NCI-H1436 treated with DMSO at 0.1 percent for 48 hours (cell line): ENCODE results near the gene SECISBP2.
"Not testable (repeated sequence)": the region's sequence is repeated elsewhere in the genome, so short reads cannot be mapped to it uniquely, and the experiment has no call there.

Source experiments
- DNase-seq: peaks from one replicate; lab custom pipeline; 2025; lab: John Stamatoyannopoulos, UW

Gene SECISBP2

GRCh38 chr9:89310475-89311345 lies 7.6 kb upstream of the SECISBP2 start, which contains the start of gene CKS2:
CKS2 (plus strand) TSS chr9:89311195; CDS start chr9:89311293, 98 bp downstream.
- DNase-seq = peak; percentile 98

- DNase-seq = no peak
Measured at GRCh38 chr9:89311346-89312221, 6.7 kb upstream of the SECISBP2 start.

DNA sequence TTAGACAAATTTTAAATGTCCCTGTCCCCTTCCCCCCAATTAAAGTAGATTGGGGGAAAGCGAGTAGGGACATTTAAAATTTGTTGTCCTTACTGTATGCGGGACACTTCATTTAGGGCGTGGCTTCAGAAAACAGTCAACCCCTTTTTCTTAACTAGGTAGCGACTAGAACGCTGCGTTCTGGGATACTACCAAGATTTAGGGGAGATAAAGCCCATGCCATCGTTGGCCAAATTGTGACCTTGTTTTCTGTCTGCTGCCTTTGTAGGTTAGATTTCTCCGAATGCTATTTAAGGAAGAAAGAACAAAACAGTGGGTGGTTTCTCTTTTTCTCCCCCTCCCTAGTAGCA lies 6.1 kb upstream of the SECISBP2 start:
- DNase-seq = no peak

- no peak for DNase-seq
Measured at GRCh38 chr9:89313842-89314241, 4.5 kb upstream of the SECISBP2 start.

DNA sequence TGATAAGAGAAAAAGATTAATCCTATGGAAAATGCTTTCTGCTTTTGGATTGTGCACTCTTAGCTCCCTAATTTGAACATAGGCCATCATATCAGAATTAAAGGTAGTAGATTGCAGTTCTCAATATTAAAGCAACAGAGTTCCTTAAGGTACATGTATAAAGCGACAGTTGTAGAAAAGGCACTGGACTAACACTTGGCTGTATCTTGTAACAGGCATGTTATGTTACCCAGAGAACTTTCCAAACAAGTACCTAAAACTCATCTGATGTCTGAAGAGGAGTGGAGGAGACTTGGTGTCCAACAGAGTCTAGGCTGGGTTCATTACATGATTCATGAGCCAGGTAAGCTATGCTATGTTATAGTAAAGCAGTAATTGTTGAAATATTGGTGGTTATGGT lies 3.3 kb upstream of the SECISBP2 start:
- DNase-seq = no peak

- DNase-seq = no peak
Measured at GRCh38 chr9:89315482-89315881, 2.8 kb upstream of the SECISBP2 start.

- DNase-seq = no peak
Measured at GRCh38 chr9:89317282-89317681, 1.0 kb upstream of the SECISBP2 start.

- DNase-seq = no peak
Measured at GRCh38 chr9:89319015-89319905, 960 bp downstream of the SECISBP2 start.

GRCh38 chr9:89323390-89323789 lies 5.1 kb downstream of the SECISBP2 start:
- no peak for DNase-seq

GRCh38 chr9:89325733-89326132 lies 7.4 kb downstream of the SECISBP2 start:
- no peak for DNase-seq

DNA sequence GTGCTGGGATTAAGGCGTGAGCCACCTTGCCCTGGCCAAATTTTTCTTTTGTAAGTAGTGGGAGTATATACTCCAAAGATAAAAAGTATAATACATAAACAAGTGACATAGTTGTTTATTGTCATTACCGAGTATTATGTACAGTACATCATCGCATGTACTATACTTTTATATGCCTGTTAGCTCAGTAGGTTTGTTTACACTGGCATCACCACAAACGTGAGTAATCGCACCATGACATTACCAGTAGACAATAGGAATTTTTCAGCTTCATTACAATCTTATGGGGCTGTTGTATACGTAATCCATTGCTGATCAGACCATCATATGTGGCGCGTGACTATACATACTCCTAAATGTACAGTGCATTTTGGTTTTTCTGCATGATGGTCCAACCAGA lies 9.8 kb downstream of the SECISBP2 start:
- DNase-seq = no peak

- no peak for DNase-seq
Measured at GRCh38 chr9:89329917-89330316, 11.6 kb downstream of the SECISBP2 start.

DNA sequence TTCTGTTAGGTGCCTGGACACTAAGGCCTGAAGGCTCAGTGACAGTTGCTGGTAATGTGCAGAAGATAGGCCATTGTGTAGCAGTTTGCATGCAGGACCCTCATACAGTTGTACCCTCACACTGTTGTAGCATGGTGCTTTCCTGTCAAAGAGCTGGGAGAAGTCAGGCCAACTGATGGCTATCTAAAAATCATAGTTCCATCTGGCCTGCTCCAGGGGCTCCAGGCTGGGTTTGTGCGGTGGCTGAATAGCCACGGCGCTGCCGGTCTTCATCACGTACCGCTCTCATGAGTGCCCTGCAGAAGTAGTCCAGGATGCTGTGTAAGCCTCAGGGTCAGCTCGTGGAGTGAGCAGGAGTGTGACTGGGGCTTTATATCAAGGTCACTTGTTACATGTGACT lies 12.2 kb downstream of the SECISBP2 start:
- no peak for DNase-seq

GRCh38 chr9:89339807-89340206 lies 21.5 kb downstream of the SECISBP2 start:
- DNase-seq = no peak

DNA sequence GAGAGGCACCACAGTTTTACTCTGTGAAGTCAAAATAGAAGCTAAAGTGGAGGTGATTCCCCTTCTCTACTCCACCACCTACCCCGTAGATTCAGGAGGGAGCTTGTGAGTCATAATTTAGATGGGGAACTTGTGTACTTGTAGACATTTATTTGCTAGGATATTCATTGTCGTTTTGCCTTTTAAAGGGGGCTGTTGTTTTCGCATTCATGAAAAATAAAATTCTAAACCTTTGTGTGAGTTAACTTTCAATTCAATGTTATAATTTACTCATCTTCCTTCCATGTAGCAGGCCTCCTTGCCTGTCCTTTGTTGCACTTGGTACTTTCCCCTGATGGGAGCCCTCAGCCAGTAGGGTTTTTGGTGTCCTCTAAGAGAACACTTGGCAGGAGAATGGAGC lies 22.0 kb downstream of the SECISBP2 start:
- no peak for DNase-seq

- DNase-seq = no peak
Measured at GRCh38 chr9:89342213-89342612, 23.9 kb downstream of the SECISBP2 start.

DNA sequence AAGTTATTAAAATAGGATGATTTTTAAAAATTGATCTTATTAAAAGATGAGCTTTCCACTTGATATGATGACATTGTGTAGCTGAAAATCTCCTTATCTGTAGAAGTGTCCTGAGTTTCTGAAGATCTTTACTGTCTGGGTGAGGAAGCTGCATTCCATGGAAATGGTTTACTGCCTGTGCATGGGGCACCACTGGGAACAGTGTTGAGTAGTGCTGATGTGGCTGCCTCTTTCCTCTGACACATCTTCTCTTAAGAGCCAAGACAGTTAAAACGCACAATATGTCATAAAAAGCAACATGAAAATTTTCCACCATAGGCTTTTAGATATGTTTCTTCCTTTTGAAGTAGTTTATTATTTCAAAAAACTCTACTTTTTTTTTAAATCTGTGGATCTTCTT lies 24.6 kb downstream of the SECISBP2 start:
- no peak for DNase-seq

GRCh38 chr9:89343812-89344211 lies 25.5 kb downstream of the SECISBP2 start:
- DNase-seq = not testable (repeated sequence)

DNA sequence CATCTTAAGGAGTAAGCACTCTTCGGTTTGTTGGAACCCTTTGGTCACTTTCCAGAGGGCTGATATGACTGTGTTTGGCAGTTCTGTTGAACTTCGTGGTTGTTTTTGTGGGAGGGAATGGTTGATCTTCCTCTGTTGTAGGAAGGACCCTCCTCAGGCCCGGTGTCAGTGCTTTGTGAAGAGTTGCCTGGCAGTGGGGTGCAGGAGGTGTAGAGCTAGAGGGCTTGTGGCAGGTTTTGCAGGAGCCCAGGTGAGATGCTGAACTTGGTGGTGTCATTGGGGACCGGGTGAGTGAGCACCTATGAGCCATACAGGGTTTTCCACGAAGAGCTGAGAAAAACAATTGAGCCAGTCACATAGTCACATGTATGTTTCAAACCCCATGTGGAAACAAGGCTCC lies 27.2 kb downstream of the SECISBP2 start:
- no peak for DNase-seq

GRCh38 chr9:89346696-89347095 lies 28.4 kb downstream of the SECISBP2 start:
- no peak for DNase-seq

DNA sequence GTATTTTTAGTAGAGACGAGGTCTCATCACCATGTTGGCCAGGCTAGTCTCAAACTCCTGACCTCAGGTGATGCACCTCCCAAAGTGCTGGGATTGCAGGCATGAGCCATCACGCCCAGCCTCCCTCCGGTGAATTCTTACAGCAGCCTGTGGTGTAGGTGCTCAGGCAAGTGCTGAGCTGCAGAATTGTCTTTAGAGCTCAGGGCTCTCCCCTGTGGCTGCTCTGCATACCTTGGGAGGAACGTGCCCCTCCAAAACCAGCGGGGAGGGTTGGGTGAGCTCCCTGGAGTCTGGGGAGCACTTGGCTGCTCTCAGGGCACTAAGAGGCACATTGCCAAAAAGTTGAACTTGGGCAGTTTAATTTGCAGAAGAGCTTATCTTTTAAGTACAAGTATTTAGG lies 29.4 kb downstream of the SECISBP2 start:
- no peak for DNase-seq

DNA sequence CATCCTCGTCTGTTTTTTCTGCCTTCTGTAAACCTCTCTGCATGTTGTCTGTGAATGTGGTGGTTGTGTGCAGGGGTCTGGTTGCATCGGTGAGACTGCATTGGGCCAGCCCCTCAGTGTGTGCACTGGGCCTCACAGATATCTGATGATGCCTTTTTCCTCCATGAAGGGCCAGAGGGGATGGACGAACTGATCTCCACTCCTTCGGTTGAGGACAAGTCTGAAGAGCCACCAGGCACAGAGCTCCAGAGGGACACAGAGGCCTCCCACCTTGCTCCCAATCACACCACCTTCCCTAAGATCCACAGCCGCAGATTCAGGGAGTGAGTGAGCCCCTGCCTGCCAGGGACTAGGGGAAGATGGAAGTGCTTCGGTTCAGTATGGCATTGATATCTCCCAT lies 31.3 kb downstream of the SECISBP2 start:
- DNase-seq = no peak
